H9 (cell line): ENCODE data around the gene MICAL3. TPM values are rescaled to one million over a fixed set of nuclear protein-coding genes. Genes with fewer than 3 reads are reported as not detected.

Experiments used
- DNase-seq: peaks from one replicate; pipeline ENCODE4 v3.0.0-alpha.2; 2017
- H2AFZ ChIP-seq: one replicate; pipeline ENCODE4 v1.6.1; 2013; ENCODE audit warnings: mild to moderate bottlenecking, low read length, control low read depth, moderate library complexity
- H2AK5ac ChIP-seq: 2 replicates; pipeline ENCODE4 v1.6.1; 2013; ENCODE audit warnings: low read length, control low read depth, mixed read lengths; ENCODE audit not compliant: insufficient read length
- H2BK120ac ChIP-seq: one replicate; pipeline ENCODE4 v1.6.1; 2013; ENCODE audit warnings: low read depth, mild to moderate bottlenecking, low read length, control low read depth, inconsistent platforms; ENCODE audit not compliant: poor library complexity, severe bottlenecking
- H2BK12ac ChIP-seq: 2 replicates; pipeline ENCODE4 v1.6.1; 2013; ENCODE audit warnings: low read length, control low read depth, mixed read lengths, low read depth; ENCODE audit not compliant: insufficient read length
- H2BK15ac ChIP-seq: 2 replicates; pipeline ENCODE4 v1.6.1; 2013; ENCODE audit warnings: low read depth, low read length, control low read depth
- H2BK20ac ChIP-seq: one replicate; pipeline ENCODE4 v1.6.1; 2013; ENCODE audit warnings: low read depth, mild to moderate bottlenecking, low read length, control low read depth, inconsistent platforms; ENCODE audit not compliant: poor library complexity, severe bottlenecking
- H2BK5ac ChIP-seq: 2 replicates; pipeline ENCODE4 v1.6.1; 2013; ENCODE audit warnings: low read length, control low read depth, mixed read lengths; ENCODE audit not compliant: insufficient read length
- H3K14ac ChIP-seq: 2 replicates; pipeline ENCODE4 v1.6.1; 2013; ENCODE audit warnings: low read length, control low read depth; ENCODE audit not compliant: insufficient read depth
- H3K18ac ChIP-seq: 2 replicates; pipeline ENCODE4 v1.6.1; 2013; ENCODE audit warnings: low read depth, mild to moderate bottlenecking, mixed read lengths, low read length, control low read depth; ENCODE audit not compliant: insufficient read length
- H3K23ac ChIP-seq: 2 replicates; pipeline ENCODE4 v1.6.1; 2013; ENCODE audit warnings: low read length, control low read depth, mixed read lengths, low read depth; ENCODE audit not compliant: insufficient read length
- H3K23me2 ChIP-seq: 2 replicates; pipeline ENCODE4 v1.6.1; 2013; ENCODE audit warnings: low read depth, mild to moderate bottlenecking, mixed read lengths, low read length, control low read depth; ENCODE audit not compliant: insufficient read length, poor library complexity, severe bottlenecking
- H3K27ac ChIP-seq: 2 replicates; pipeline ENCODE4 v1.5.1; 2013; ENCODE audit warnings: low read length, control low read depth, mixed read lengths, low read depth; ENCODE audit not compliant: insufficient read length
- H3K27me3 ChIP-seq: 2 replicates; pipeline ENCODE4 v1.6.1; 2013; ENCODE audit warnings: low read length, control low read depth, inconsistent platforms; ENCODE audit not compliant: insufficient read depth
- H3K4ac ChIP-seq: 2 replicates; pipeline ENCODE4 v1.6.1; 2013; ENCODE audit warnings: low read depth, mild to moderate bottlenecking, control low read depth, inconsistent platforms, low read length, moderate library complexity
- H3K4me1 ChIP-seq: 2 replicates; pipeline ENCODE4 v1.6.1; 2013; ENCODE audit warnings: low read length, control low read depth, inconsistent platforms; ENCODE audit not compliant: insufficient read depth
- H3K4me2 ChIP-seq: 2 replicates; pipeline ENCODE4 v1.6.1; 2013; ENCODE audit warnings: low read length, control low read depth, mixed read lengths; ENCODE audit not compliant: insufficient read length, insufficient read depth
- H3K56ac ChIP-seq: 2 replicates; pipeline ENCODE4 v1.6.1; 2013; ENCODE audit warnings: low read depth, mild to moderate bottlenecking, mixed read lengths, low read length, control low read depth; ENCODE audit not compliant: insufficient read length
- H3K79me1 ChIP-seq: 2 replicates; pipeline ENCODE4 v1.6.1; 2013; ENCODE audit warnings: low read depth, mild to moderate bottlenecking, moderate library complexity, low read length, control low read depth, inconsistent platforms; ENCODE audit not compliant: insufficient read depth, poor library complexity, severe bottlenecking
- H3K79me2 ChIP-seq: 2 replicates; pipeline ENCODE4 v1.6.1; 2013; ENCODE audit warnings: low read length, control low read depth, inconsistent platforms; ENCODE audit not compliant: insufficient read depth
- H3K9ac ChIP-seq: 2 replicates; pipeline ENCODE4 v1.6.1; 2013; ENCODE audit warnings: low read length, control low read depth, mixed read lengths; ENCODE audit not compliant: insufficient read length; ENCODE audit errors: extremely low read depth
- H3K9me3 ChIP-seq: one replicate; pipeline ENCODE4 v1.6.1; 2013; ENCODE audit warnings: low read depth, low read length, inconsistent platforms; ENCODE audit not compliant: control insufficient read depth
- H3T11ph ChIP-seq: one replicate; pipeline ENCODE4 v1.6.1; 2013; ENCODE audit warnings: mild to moderate bottlenecking, low read length, control low read depth, inconsistent platforms
- H4K20me1 ChIP-seq: one replicate; pipeline ENCODE4 v1.6.1; 2013; ENCODE audit not compliant: control insufficient read depth, insufficient read length, insufficient read depth
- H4K5ac ChIP-seq: 2 replicates; pipeline ENCODE4 v1.6.1; 2013; ENCODE audit warnings: low read depth, mild to moderate bottlenecking, mixed read lengths, low read length, control low read depth; ENCODE audit not compliant: insufficient read length
- H4K8ac ChIP-seq: replicated peaks from 2 replicates; pipeline ENCODE4 v1.6.1; 2013; ENCODE audit warnings: low read length, control low read depth, mixed read lengths, low read depth; ENCODE audit not compliant: insufficient read length
- H4K91ac ChIP-seq: 2 replicates; pipeline ENCODE4 v1.6.1; 2013; ENCODE audit warnings: low read depth, mild to moderate bottlenecking, moderate library complexity, mixed read lengths, low read length, control low read depth; ENCODE audit not compliant: insufficient read length
- H3K27ac Mint-ChIP-seq, 3 experiments: 2 replicates in 2 of 3; 3 replicates in 1 of 3; pipeline ENCODE4 v1.8.0; 2020 to 2021; ENCODE audit warnings: mixed read lengths in 3 of 3, mild to moderate bottlenecking in 1 of 3, moderate library complexity in 1 of 3
- H3K27me3 Mint-ChIP-seq: 2 replicates; pipeline ENCODE4 v1.8.0; 2021; ENCODE audit warnings: low read depth, mild to moderate bottlenecking, moderate library complexity, mixed read lengths
- H3K36me3 Mint-ChIP-seq, 3 experiments: 2 replicates in 2 of 3; 3 replicates in 1 of 3; pipeline ENCODE4 v1.8.0; 2020 to 2021; ENCODE audit warnings: low read depth in 3 of 3, mixed read lengths in 3 of 3; ENCODE audit not compliant: insufficient read depth in 1 of 3
- H3K4me1 Mint-ChIP-seq, 2 experiments: 2 replicates each; pipeline ENCODE4 v1.8.0; 2020; ENCODE audit warnings: mixed read lengths in 2 of 2
- H3K4me3 Mint-ChIP-seq, 2 experiments: 2 replicates in 1 of 2; 3 replicates in 1 of 2; pipeline ENCODE4 v1.8.0; 2020 to 2021; ENCODE audit warnings: mild to moderate bottlenecking in 2 of 2, mixed read lengths in 2 of 2, moderate library complexity in 1 of 2
- H3K9me3 Mint-ChIP-seq, 2 experiments: 2 replicates in 1 of 2; 3 replicates in 1 of 2; pipeline ENCODE4 v1.8.0; 2020; ENCODE audit warnings: mild to moderate bottlenecking in 2 of 2, mixed read lengths in 2 of 2, moderate library complexity in 1 of 2
- WGBS: extraction: QIAGEN DNeasy Blood & Tissue Kit; methylation state at CpG from one replicate; pipeline ENCODE4 v1.1.7; 2013; ENCODE audit warnings: missing lambda C conversion rate, low lambda C conversion rate, mixed read lengths; ENCODE audit not compliant: insufficient read length; ENCODE audit errors: extremely low coverage; 5-methylcytosine and 5-hydroxymethylcytosine counted together
- total RNA-seq: library from RNA; stranded (reverse); gene quantifications from 2 replicates; pipeline ENCODE4 v1.2.1, GENCODE V29; 2021
- TF ChIP-seq, protein P1 (sequence below): fragments of 200-600 bp; sonication (generic); conservative IDR thresholded peaks from 3 replicates; pipeline ENCODE4 v1.8.0; 2021; ENCODE audit warnings: antibody characterized with exemption, mild to moderate bottlenecking

Gene MICAL3
- total RNA-seq, 1 experiment from 2014 or later = 50.2 TPM

DNA sequence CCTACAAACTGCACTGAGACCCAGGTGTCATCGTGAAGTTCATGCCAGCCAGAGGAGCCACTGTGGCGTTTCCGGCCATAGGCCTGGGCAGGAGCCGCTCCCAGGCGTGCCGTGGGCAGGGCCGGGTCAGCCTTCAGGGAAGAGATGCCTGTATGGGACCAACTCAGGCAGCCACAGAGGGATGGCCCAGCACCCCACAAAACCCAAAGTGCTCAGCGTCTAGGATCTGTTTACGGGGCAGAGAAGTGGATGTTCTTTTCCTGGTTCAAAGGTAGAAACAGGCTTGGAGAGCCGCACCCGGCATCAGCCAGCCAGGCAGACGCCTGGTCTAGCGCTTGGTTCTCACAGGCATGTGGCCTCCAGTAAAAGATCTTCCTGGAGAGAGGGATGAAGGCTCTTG lies 241.7 kb downstream of the MICAL3 start:
- Histone ChIP-seq H3K14ac (no peak overlapping the region), H3K27me3 (no peaks in the 10 kb centered on the region), H3K4me2 (no peak overlapping the region), H3K23ac (no peak overlapping the region), H3K79me2 (no peaks in the 10 kb centered on the region), H3K23me2 (no peaks in the 10 kb centered on the region), H3K18ac (no peak overlapping the region), H4K5ac (no peak overlapping the region), H3K9ac (no peak overlapping the region), H2AK5ac (no peak overlapping the region), H3K4me1 (no peaks in the 10 kb centered on the region), H3K9me3 (no peaks in the 10 kb centered on the region), H4K20me1 (no peaks in the 10 kb centered on the region), H2BK15ac (no peak overlapping the region), H4K8ac (no peak overlapping the region), H2BK12ac (no peak overlapping the region), H2BK20ac (no peak overlapping the region), H2AFZ (no peak overlapping the region), H3T11ph (no peak overlapping the region), H3K56ac (no peak overlapping the region), H2BK120ac (no peak overlapping the region), H2BK5ac (no peak overlapping the region), H3K79me1 (no peaks in the 10 kb centered on the region), H4K91ac (no peak overlapping the region), H3K4ac (no peak overlapping the region), H3K27ac (no peak overlapping the region)
- H3K4me1 Mint-ChIP-seq = peaks cover 23 to 31% of the 10 kb centered on the region in 2 experiments
- TF ChIP-seq, protein P1, sequence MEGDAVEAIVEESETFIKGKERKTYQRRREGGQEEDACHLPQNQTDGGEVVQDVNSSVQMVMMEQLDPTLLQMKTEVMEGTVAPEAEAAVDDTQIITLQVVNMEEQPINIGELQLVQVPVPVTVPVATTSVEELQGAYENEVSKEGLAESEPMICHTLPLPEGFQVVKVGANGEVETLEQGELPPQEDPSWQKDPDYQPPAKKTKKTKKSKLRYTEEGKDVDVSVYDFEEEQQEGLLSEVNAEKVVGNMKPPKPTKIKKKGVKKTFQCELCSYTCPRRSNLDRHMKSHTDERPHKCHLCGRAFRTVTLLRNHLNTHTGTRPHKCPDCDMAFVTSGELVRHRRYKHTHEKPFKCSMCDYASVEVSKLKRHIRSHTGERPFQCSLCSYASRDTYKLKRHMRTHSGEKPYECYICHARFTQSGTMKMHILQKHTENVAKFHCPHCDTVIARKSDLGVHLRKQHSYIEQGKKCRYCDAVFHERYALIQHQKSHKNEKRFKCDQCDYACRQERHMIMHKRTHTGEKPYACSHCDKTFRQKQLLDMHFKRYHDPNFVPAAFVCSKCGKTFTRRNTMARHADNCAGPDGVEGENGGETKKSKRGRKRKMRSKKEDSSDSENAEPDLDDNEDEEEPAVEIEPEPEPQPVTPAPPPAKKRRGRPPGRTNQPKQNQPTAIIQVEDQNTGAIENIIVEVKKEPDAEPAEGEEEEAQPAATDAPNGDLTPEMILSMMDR = no peak
- no peaks in the 10 kb centered on the region; a peak in 1 of 5 replicates for H3K9me3 Mint-ChIP-seq
- H3K36me3 Mint-ChIP-seq = no peaks in the 10 kb centered on the region; a peak in 1 of 7 replicates
- no CpG with 5 or more reads among the region's 13 CpGs for WGBS
- no peak overlapping the region for H3K4me3 Mint-ChIP-seq
- H3K27me3 Mint-ChIP-seq = peaks cover 7% of the 10 kb centered on the region
- no peak for DNase-seq
- H3K27ac Mint-ChIP-seq = no peak overlapping the region; a peak in 1 of 7 replicates
